ENCODE results near the gene TAL1. TPM values are rescaled to one million over a fixed set of nuclear protein-coding genes. Genes with fewer than 3 reads are reported as not detected.

Gene TAL1
- total and polyA plus RNA-seq, 9 donors: 1.2 to 4.7 (median 2.4) TPM

DNA sequence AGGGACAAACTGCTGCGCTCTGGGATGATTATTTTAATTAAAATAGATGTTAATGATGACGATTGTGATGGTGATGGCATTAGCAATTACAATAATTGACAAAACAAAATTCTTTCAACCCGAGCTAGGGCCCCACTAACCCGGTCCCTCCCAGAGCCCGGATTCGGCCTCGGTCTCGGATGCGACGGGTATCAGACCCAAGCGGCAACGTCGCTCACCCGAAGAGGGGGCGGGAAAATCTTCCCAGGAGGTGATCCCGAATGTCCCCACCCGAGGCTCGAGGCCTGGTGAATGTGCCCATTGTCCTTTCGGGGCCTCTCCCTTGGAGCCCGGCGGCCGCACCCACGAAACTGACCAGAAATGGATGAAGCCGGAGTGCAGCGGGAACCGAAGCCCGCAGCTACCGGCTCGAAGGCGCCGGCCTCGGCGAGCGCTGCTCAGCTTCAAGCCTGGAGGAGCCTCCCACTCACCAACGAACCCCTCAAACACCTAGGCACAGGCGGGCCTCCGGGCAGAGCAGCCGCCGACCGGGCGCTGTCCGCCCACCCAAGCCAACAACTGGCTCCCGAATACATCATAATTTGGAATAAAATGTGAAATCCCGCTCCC lies 1.2 kb downstream of the TAL1 start:
- TF ChIP-seq, protein P1, sequence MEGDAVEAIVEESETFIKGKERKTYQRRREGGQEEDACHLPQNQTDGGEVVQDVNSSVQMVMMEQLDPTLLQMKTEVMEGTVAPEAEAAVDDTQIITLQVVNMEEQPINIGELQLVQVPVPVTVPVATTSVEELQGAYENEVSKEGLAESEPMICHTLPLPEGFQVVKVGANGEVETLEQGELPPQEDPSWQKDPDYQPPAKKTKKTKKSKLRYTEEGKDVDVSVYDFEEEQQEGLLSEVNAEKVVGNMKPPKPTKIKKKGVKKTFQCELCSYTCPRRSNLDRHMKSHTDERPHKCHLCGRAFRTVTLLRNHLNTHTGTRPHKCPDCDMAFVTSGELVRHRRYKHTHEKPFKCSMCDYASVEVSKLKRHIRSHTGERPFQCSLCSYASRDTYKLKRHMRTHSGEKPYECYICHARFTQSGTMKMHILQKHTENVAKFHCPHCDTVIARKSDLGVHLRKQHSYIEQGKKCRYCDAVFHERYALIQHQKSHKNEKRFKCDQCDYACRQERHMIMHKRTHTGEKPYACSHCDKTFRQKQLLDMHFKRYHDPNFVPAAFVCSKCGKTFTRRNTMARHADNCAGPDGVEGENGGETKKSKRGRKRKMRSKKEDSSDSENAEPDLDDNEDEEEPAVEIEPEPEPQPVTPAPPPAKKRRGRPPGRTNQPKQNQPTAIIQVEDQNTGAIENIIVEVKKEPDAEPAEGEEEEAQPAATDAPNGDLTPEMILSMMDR (IDR thresholded peaks at IDR 0.05): no peak
- TF ChIP-seq EP300 (IDR thresholded peaks at IDR 0.05) (no peak), POLR2A (IDR thresholded peaks at IDR 0.05) (no peak)
- intact Hi-C loops (cut with DNase I): no loop called here
- Histone ChIP-seq H3K9me3 (no peaks in the 10 kb centered on the region), H3K27ac (no peak overlapping the region), H3K4me3 (no peak overlapping the region), H3K36me3 (no peaks in the 10 kb centered on the region), H3K27me3 (peaks cover 5% of the 10 kb centered on the region), H3K4me1 (ENCODE audit: insufficient read depth) (peaks cover 3% of the 10 kb centered on the region)
- WGBS, 3 donors: 7 to 8% (median 7%) methylated on average over 43 to 44 of the region's 44 CpGs
- no peak for DNase-seq

DNA sequence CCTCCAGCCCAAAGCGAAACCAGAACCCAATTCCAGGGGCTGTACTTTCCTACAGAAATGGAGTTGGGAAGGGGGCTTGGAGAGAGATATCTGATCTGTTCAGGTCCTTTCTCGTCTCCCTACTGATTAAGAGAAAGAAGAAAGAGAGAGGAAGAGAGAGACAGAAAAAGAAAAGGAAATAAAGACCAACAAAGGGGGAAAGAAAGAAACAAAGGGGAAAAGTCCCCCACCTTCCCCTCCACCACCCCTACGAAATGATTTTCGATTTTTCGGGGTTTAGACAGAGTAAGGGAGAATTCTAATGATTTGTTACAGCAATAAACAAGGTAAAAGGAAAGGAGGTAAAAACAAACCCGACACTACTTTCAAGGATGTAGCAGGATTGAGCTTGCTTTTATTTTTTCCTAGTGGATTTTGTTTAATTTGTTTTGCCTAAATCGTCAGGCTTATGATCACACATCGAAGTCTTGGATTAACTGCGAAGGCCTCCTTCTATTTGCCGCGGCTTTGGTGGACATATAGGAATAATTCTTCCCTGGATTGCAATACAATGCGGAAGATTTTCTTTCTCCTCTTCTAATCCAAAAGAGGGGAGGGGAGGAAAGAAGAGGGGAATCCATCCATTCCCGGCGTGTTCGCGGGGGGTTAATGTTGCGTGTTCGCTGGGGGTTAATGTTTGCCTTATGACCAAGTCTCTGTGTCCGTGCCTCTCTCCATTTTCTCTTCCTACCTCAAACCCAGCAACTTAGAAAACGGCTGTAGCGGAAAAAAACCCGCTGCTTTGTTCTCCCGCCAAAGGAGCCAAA lies 1.9 kb downstream of the TAL1 start:
- H3K4me1 ChIP-seq (ENCODE audit: insufficient read depth): peaks cover 7% of the 10 kb centered on the region
- WGBS, 3 donors: 12 to 15% (median 14%) methylated on average over 23 of the region's 23 CpGs
- TF ChIP-seq, protein P1 (IDR thresholded peaks at IDR 0.05): no peak
- no peak for TF ChIP-seq POLR2A (IDR thresholded peaks at IDR 0.05)
- no peak for TF ChIP-seq EP300 (IDR thresholded peaks at IDR 0.05)
- H3K9me3 ChIP-seq: no peaks in the 10 kb centered on the region
- H3K27ac ChIP-seq: no peak overlapping the region
- intact Hi-C loops (cut with DNase I): no loop called here
- no peak for DNase-seq
- H3K27me3 ChIP-seq: peaks cover 5% of the 10 kb centered on the region
- no peak overlapping the region for H3K4me3 ChIP-seq
- H3K36me3 ChIP-seq: no peaks in the 10 kb centered on the region

DNA sequence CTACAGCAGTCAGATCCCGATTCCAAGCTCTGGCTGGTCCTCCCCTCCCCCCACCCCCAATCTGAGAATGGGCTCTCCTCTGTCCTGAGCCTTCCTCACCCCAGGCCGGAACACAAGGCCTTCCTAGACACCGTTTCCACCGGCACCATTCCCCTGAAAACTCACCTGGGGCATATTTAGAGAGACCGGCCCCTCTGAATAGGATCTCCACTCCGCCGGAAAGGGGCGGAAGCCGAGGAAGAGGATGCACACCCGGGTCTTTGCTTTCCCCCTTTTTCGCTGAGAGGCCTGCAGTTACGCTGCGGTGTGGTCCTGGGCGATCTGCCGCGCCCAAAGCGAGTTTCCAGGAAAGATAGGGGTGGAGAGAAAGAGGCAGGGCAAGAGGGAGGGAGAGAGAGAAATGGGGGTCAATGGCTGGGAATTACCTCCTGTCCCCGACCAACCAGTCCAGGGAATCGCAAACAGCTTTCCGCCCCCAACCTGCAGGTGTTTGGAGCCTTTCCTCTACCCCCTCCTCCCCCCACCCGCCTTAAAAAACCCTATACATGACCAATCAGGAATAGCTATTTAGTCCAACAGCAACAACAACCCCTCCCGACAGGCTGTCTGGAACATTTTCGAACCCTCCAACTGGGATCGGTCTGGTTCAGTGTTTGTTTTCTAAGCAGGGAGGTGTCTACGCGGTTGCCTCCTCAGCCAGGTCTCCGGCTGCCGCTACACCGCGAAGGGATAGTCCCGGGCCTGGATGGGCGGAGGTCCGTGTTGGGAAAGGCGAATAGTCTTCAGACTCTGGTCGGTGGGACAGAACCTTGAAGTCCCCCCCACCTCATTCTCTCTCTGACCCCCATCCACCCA lies 2.8 kb downstream of the TAL1 start:
- DNase-seq: no peak
- H3K27ac ChIP-seq: no peak overlapping the region
- TF ChIP-seq, protein P1 (IDR thresholded peaks at IDR 0.05): no peak
- no peak for TF ChIP-seq EP300 (IDR thresholded peaks at IDR 0.05)
- no peak for TF ChIP-seq POLR2A (IDR thresholded peaks at IDR 0.05)
- H3K9me3 ChIP-seq: no peaks in the 10 kb centered on the region
- peaks cover 5% of the 10 kb centered on the region for H3K27me3 ChIP-seq
- intact Hi-C loops (cut with DNase I): no loop called here
- 13 to 19% (median 17%) methylated on average over 35 of the region's 35 CpGs for WGBS, 3 donors
- H3K4me1 ChIP-seq (ENCODE audit: insufficient read depth): peaks cover 9% of the 10 kb centered on the region
- no peaks in the 10 kb centered on the region for H3K36me3 ChIP-seq
- H3K4me3 ChIP-seq: no peak overlapping the region

DNA sequence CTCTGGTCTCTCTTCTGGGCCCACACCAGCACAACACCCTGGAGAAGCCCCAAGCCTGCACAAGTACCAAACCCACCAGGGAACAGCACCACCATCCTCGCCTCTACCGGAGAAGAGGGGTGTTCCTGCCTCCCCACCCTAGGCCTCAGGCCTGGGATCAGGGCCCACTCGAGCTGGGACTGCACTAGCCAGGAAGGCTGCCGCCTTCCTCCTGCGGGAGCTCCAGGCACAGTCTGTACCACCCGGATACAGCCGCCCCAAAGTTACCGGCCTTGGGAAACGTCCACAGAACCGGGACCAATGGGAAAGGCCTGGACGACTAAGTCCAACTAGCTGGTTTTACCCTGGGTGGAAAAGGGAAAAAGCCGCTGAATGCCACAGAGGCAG lies 3.4 kb downstream of the TAL1 start:
- intact Hi-C loops (cut with DNase I): no loop called here
- no peak for DNase-seq
- 47 to 53% (median 48%) methylated on average over 12 of the region's 12 CpGs for WGBS, 3 donors
- H3K36me3 ChIP-seq: no peaks in the 10 kb centered on the region
- peaks cover 9% of the 10 kb centered on the region for H3K4me1 ChIP-seq (ENCODE audit: insufficient read depth)
- TF ChIP-seq POLR2A (IDR thresholded peaks at IDR 0.05) (no peak), EP300 (IDR thresholded peaks at IDR 0.05) (no peak)
- TF ChIP-seq, protein P1 (IDR thresholded peaks at IDR 0.05): no peak
- no peaks in the 10 kb centered on the region for H3K9me3 ChIP-seq
- H3K4me3 ChIP-seq: no peak overlapping the region
- no peak overlapping the region for H3K27ac ChIP-seq
- H3K27me3 ChIP-seq: peaks cover 5% of the 10 kb centered on the region
